ENCODE data around the gene SMLR1. TPM values are rescaled to one million over a fixed set of nuclear protein-coding genes. Genes with fewer than 3 reads are reported as not detected.

SMLR1 gene
- total RNA-seq, 1 donor from 2014 or later, result not detected

DNA sequence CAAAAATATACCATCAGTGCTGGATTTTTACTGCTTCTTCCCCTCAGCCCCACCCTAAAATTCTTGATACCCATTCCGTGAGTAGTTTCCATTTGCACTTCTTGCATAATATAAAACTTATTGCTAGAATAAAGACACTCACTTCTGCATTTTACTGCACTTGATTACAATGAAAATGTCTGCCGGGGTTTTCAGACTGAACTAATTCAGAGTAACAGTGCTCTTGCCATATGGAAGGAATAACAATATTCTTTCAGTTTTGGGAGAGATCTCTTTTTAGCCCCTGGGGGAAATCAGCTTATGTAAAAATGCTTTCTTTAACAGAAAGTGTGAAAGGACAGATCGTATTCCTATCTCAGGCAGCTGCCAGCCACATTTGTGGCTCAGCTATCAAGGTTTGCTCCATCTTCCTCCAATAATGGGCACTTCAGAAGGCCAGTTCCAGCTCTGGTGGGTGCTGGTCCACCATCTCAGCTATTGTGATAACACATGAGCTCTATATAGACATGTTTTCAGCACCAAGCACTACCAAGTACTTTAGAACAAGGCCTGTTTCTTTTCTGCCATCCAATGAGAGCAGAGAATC lies 8.9 kb downstream of the SMLR1 start:
- H3K27me3 Mint-ChIP-seq, result no peaks in the 10 kb centered on the region
- ChIA-PET CTCF (no interaction called here), POLR2A (no interaction called here)
- ATAC-seq (ENCODE audit: low read depth) (no peak), DNase-seq (no peak)
- H3K27ac Mint-ChIP-seq, result no peak overlapping the region
- H3K36me3 Mint-ChIP-seq (ENCODE audit: low read depth), result peaks cover 17% of the 10 kb centered on the region
- intact Hi-C loops (cut with micrococcal nuclease), result no loop called here
- H3K9me3 Mint-ChIP-seq, result no peaks in the 10 kb centered on the region
- H3K4me3 Mint-ChIP-seq, result no peak overlapping the region
- no peaks in the 10 kb centered on the region for H3K4me1 Mint-ChIP-seq
- TF ChIP-seq, protein P1, sequence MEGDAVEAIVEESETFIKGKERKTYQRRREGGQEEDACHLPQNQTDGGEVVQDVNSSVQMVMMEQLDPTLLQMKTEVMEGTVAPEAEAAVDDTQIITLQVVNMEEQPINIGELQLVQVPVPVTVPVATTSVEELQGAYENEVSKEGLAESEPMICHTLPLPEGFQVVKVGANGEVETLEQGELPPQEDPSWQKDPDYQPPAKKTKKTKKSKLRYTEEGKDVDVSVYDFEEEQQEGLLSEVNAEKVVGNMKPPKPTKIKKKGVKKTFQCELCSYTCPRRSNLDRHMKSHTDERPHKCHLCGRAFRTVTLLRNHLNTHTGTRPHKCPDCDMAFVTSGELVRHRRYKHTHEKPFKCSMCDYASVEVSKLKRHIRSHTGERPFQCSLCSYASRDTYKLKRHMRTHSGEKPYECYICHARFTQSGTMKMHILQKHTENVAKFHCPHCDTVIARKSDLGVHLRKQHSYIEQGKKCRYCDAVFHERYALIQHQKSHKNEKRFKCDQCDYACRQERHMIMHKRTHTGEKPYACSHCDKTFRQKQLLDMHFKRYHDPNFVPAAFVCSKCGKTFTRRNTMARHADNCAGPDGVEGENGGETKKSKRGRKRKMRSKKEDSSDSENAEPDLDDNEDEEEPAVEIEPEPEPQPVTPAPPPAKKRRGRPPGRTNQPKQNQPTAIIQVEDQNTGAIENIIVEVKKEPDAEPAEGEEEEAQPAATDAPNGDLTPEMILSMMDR (IDR thresholded peaks at IDR 0.05), result no peak

GRCh38 chr6:130837067-130837466 lies 9.9 kb downstream of the SMLR1 start:
- intact Hi-C loops (cut with micrococcal nuclease), result no loop called here
- Mint-ChIP-seq H3K4me3 (no peak overlapping the region), H3K9me3 (no peaks in the 10 kb centered on the region), H3K27me3 (no peaks in the 10 kb centered on the region), H3K27ac (no peak overlapping the region), H3K36me3 (ENCODE audit: low read depth) (peaks cover 26% of the 10 kb centered on the region), H3K4me1 (no peaks in the 10 kb centered on the region)
- ATAC-seq (ENCODE audit: low read depth) (no peak), DNase-seq (no peak)
- POLR2A ChIA-PET, result no interaction called here
- TF ChIP-seq, protein P1 (IDR thresholded peaks at IDR 0.05), result no peak
- CTCF ChIA-PET, result no interaction called here

DNA sequence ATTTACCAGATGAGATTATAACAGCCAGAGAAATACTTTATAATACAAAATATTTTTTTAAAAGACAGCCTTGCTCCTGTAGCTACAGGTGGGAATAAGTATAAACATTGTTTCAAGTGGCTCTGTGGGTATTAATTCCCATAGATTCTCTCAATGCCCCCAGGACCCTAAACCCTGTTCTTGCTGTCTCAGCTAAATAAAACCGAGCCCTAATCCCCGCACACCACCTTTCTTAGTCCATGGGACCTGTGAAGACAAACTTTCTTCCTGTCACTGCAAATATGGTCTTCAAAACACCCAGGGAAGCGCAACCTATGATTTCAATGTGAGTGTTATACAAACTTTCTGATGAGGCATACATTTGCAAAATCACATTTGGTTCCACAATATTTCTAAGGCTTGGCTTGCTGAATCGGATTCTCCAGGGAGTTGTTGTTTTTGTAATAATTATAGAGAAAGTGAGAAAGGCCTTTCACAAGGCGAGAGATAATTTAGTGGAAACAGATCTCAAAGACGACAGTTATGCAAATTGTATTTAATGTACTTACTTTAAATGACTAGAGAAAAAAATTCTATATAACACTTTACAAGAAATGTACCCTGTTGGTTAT lies 11.1 kb downstream of the SMLR1 start:
- TF ChIP-seq, protein P1 (IDR thresholded peaks at IDR 0.05), result no peak
- H3K9me3 Mint-ChIP-seq, result no peaks in the 10 kb centered on the region
- no peak overlapping the region for H3K27ac Mint-ChIP-seq
- CTCF ChIA-PET, result no interaction called here
- no peak for DNase-seq
- no peaks in the 10 kb centered on the region for H3K4me1 Mint-ChIP-seq
- ATAC-seq (ENCODE audit: low read depth), result no peak
- H3K4me3 Mint-ChIP-seq, result no peak overlapping the region
- intact Hi-C loops (cut with micrococcal nuclease), result no loop called here
- H3K27me3 Mint-ChIP-seq, result no peaks in the 10 kb centered on the region
- H3K36me3 Mint-ChIP-seq (ENCODE audit: low read depth), result peaks cover 28% of the 10 kb centered on the region
- POLR2A ChIA-PET, result no interaction called here

- DNase-seq (no peak), ATAC-seq (ENCODE audit: low read depth) (no peak)
- Mint-ChIP-seq H3K4me3 (no peak overlapping the region), H3K9me3 (no peaks in the 10 kb centered on the region), H3K36me3 (ENCODE audit: low read depth) (peaks cover 28% of the 10 kb centered on the region), H3K4me1 (no peaks in the 10 kb centered on the region), H3K27me3 (no peaks in the 10 kb centered on the region), H3K27ac (no peak overlapping the region)
- intact Hi-C loops (cut with micrococcal nuclease), result no loop called here
- ChIA-PET POLR2A (no interaction called here), CTCF (no interaction called here)
- TF ChIP-seq, protein P1 (IDR thresholded peaks at IDR 0.05), result no peak
Observed at GRCh38 chr6:130838951-130839350, 11.7 kb downstream of the SMLR1 start.

- Mint-ChIP-seq H3K9me3 (no peaks in the 10 kb centered on the region), H3K4me1 (no peaks in the 10 kb centered on the region), H3K27ac (no peak overlapping the region), H3K27me3 (no peaks in the 10 kb centered on the region), H3K36me3 (ENCODE audit: low read depth) (peaks cover 28% of the 10 kb centered on the region), H3K4me3 (no peak overlapping the region)
- ChIA-PET CTCF (no interaction called here), POLR2A (no interaction called here)
- TF ChIP-seq, protein P1 (IDR thresholded peaks at IDR 0.05), result no peak
- intact Hi-C loops (cut with micrococcal nuclease), result no loop called here
- no peak for DNase-seq
- ATAC-seq (ENCODE audit: low read depth), result no peak
Observed at GRCh38 chr6:130839379-130839778, 12.2 kb downstream of the SMLR1 start.
